HepG2 (cell line): Measurements from ENCODE around the gene LMNA. TPM values are rescaled to one million over a fixed set of nuclear protein-coding genes. Genes with fewer than 3 reads are reported as not detected.

Experiments used
- ATF7 ChIP-seq, 2 experiments: fragments of 450-650 bp in 1 of 2; sonication (generic) in 1 of 2; formaldehyde crosslinking in 1 of 2; IDR thresholded peaks; 2 replicates each; pipeline versions ENCODE4 v1.4.0 to v1.6.1; 2016 to 2020; ENCODE audit warnings: antibody characterized with exemption in 1 of 2, mild to moderate bottlenecking in 1 of 2, missing genetic modification reagents in 1 of 2
- KMT2B ChIP-seq: IDR thresholded peaks from 2 replicates; pipeline ENCODE4 v1.6.1; 2016; ENCODE audit warnings: missing genetic modification reagents, missing compliant biosample characterization
- NCOR1 ChIP-seq: fragments of 200-600 bp; sonication (generic); IDR thresholded peaks from 2 replicates; pipeline ENCODE4 v1.7.0; 2017; ENCODE audit warnings: antibody characterized with exemption, low read length, borderline replicate concordance
- ONECUT2 ChIP-seq: sonication (generic); formaldehyde crosslinking; IDR thresholded peaks from 2 replicates; pipeline ENCODE4 v1.4.0; 2020; ENCODE audit warnings: missing genetic modification reagents
- PHF21A ChIP-seq: sonication (generic); formaldehyde crosslinking; IDR thresholded peaks from 2 replicates; pipeline ENCODE4 v1.5.0; 2020; ENCODE audit warnings: mild to moderate bottlenecking, missing genetic modification reagents
- PPARG ChIP-seq: conservative IDR thresholded peaks from 2 replicates; pipeline ENCODE4 v1.6.1; 2016; ENCODE audit warnings: missing biosample characterization, missing genetic modification reagents
- RNF2 ChIP-seq: fragments of 450-650 bp; conservative IDR thresholded peaks from 2 replicates; pipeline ENCODE4 v1.6.1; 2016; ENCODE audit warnings: low read depth
- ZNF432 ChIP-seq: sonication (generic); formaldehyde crosslinking; IDR thresholded peaks from 2 replicates; pipeline ENCODE4 v1.5.0; 2020; ENCODE audit warnings: missing genetic modification reagents, mild to moderate bottlenecking, borderline replicate concordance
- ZNF543 ChIP-seq: sonication (generic); formaldehyde crosslinking; IDR thresholded peaks from 2 replicates; pipeline ENCODE4 v1.4.0; 2020; ENCODE audit warnings: mild to moderate bottlenecking, missing genetic modification reagents
- polyA plus RNA-seq, 8 experiments: library from polyadenylated mRNA; depleted of rRNA in 3 of 8; stranded (reverse) in 7 of 8; unstranded in 1 of 8; fragments of >200 nt; fragmentation: Illumina TruSeq in 4 of 8; extraction: Trizol in 4 of 8; gene quantifications; 2 replicates each; pipeline versions ENCODE4 v1.2.1 to v1.2.3, GENCODE V29; 2011 to 2016; ENCODE audit warnings: low read depth in 4 of 8, missing spikeins in 1 of 8, mixed read lengths in 1 of 8; ENCODE audit not compliant: insufficient read depth in 1 of 8
- total RNA-seq, 5 experiments: library from RNA; depleted of rRNA; stranded (reverse); fragments of >200 nt; fragmentation: Illumina TruSeq; extraction: Trizol; gene quantifications; 2 replicates each; pipeline ENCODE4 v1.2.3, GENCODE V29; 2016; ENCODE audit warnings: low read depth in 1 of 5
- TF ChIP-seq, protein P1 (sequence below): sonication (generic); formaldehyde crosslinking; IDR thresholded peaks from 2 replicates; pipeline ENCODE4 v1.4.0; 2020; ENCODE audit warnings: missing genetic modification reagents
- TF ChIP-seq, protein P2 (sequence below): sonication (generic); formaldehyde crosslinking; IDR thresholded peaks from 2 replicates; pipeline ENCODE4 v1.4.0; 2020; ENCODE audit warnings: missing genetic modification reagents
- TF ChIP-seq, protein P3 (sequence below): sonication (generic); formaldehyde crosslinking; IDR thresholded peaks from 2 replicates; pipeline ENCODE4 v1.4.0; 2020; ENCODE audit warnings: mild to moderate bottlenecking, missing genetic modification reagents

The LMNA gene
- total and polyA plus RNA-seq, 2 of the 13 experiments (the other 11 are each of a cell fraction or from before 2014, with no cell fraction given): 107 to 225 TPM

DNA sequence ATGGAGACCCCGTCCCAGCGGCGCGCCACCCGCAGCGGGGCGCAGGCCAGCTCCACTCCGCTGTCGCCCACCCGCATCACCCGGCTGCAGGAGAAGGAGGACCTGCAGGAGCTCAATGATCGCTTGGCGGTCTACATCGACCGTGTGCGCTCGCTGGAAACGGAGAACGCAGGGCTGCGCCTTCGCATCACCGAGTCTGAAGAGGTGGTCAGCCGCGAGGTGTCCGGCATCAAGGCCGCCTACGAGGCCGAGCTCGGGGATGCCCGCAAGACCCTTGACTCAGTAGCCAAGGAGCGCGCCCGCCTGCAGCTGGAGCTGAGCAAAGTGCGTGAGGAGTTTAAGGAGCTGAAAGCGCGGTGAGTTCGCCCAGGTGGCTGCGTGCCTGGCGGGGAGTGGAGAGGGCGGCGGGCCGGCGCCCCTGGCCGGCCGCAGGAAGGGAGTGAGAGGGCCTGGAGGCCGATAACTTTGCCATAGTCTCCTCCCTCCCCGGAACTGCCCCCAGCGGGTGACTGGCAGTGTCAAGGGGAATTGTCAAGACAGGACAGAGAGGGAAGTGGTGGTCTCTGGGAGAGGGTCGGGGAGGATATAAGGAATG is 505 bp downstream of the LMNA start (continued):
- TF ChIP-seq ZNF432 (CRISPR knock-in tag): no peak
- TF ChIP-seq, protein P1, sequence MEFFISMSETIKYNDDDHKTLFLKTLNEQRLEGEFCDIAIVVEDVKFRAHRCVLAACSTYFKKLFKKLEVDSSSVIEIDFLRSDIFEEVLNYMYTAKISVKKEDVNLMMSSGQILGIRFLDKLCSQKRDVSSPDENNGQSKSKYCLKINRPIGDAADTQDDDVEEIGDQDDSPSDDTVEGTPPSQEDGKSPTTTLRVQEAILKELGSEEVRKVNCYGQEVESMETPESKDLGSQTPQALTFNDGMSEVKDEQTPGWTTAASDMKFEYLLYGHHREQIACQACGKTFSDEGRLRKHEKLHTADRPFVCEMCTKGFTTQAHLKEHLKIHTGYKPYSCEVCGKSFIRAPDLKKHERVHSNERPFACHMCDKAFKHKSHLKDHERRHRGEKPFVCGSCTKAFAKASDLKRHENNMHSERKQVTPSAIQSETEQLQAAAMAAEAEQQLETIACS (CRISPR knock-in tag): no peak
- TF ChIP-seq, protein P2, sequence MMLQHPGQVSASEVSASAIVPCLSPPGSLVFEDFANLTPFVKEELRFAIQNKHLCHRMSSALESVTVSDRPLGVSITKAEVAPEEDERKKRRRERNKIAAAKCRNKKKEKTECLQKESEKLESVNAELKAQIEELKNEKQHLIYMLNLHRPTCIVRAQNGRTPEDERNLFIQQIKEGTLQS (CRISPR knock-in tag): no peak
- no peak for TF ChIP-seq RNF2
- no peak for TF ChIP-seq ONECUT2 (CRISPR knock-in tag)
- no peak for TF ChIP-seq ATF7 (IDR thresholded peaks at IDR 0.05)
- peak; percentile 4; the same call in 1 of the 2 replicates for TF ChIP-seq ATF7 (CRISPR knock-in tag; IDR thresholded peaks at IDR 0.05)
- 0 out of 2 replicates have a peak, but pooled peaks have one; percentile 9 for TF ChIP-seq KMT2B (CRISPR knock-in tag)
- TF ChIP-seq, protein P3, sequence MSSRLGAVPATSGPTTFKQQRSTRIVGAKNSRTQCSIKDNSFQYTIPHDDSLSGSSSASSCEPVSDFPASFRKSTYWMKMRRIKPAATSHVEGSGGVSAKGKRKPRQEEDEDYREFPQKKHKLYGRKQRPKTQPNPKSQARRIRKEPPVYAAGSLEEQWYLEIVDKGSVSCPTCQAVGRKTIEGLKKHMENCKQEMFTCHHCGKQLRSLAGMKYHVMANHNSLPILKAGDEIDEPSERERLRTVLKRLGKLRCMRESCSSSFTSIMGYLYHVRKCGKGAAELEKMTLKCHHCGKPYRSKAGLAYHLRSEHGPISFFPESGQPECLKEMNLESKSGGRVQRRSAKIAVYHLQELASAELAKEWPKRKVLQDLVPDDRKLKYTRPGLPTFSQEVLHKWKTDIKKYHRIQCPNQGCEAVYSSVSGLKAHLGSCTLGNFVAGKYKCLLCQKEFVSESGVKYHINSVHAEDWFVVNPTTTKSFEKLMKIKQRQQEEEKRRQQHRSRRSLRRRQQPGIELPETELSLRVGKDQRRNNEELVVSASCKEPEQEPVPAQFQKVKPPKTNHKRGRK (CRISPR knock-in tag): no peak
- no peak for TF ChIP-seq PPARG (CRISPR knock-in tag)
- TF ChIP-seq NCOR1: no peak
- TF ChIP-seq PHF21A (CRISPR knock-in tag): no peak; the same call in 1 of the 2 replicates
- no peak for TF ChIP-seq ZNF543 (CRISPR knock-in tag)
- TF ChIP-seq, all 625 proteins: peak for 89
